HepG2 (cell line): Measurements from ENCODE around the gene TDP2. TPM values are rescaled to one million over a fixed set of nuclear protein-coding genes. Genes with fewer than 3 reads are reported as not detected.

Experiments used
- ATAC-seq: fragments of 200-7000 bp; cut with Tn5 transposase; 3 replicates; pipeline ENCODE4 v1.9.1; 2020; ENCODE audit warnings: mild to moderate bottlenecking, moderate library complexity
- BruUV-seq: library from RNA; stranded (reverse); fragments of 400-500 nt; replicated peaks from 2 replicates; lab custom pipeline; 2021; lab: Mats Ljungman, UMichigan
- CTCF ChIA-PET: fragments of 300-600 bp; formaldehyde crosslinking; extraction: SDS; loops from one replicate; lab custom pipeline; 2021; ENCODE audit warnings: low total read pairs, inconsistent platforms, low intra/inter-chr PET ratio; lab: Yijun Ruan, JAX
- POLR2A ChIA-PET: fragments of 350-600 bp; sonication (Branson Sonifier 250); formaldehyde crosslinking; loops from one replicate; lab custom pipeline; 2020; ENCODE audit warnings: antibody characterized with exemption, inconsistent platforms; lab: Yijun Ruan, JAX
- DNase-seq: peaks from one replicate; pipeline ENCODE4 v3.0.0-alpha.2; 2015; ENCODE audit warnings: low spot score
- FAIRE-seq: peaks from 3 replicates; lab custom pipeline; 2011; peaks lifted over from hg19 to GRCh38; lab: Jason Lieb, UNC
- H2AFZ ChIP-seq: one replicate; pipeline ENCODE4 v1.6.1; 2011; ENCODE audit warnings: low read length, inconsistent platforms
- H3K27ac ChIP-seq: fragments of 300-600 bp; 3 replicates; pipeline ENCODE4 v1.8.0; 2011; ENCODE audit warnings: mixed run types, mild to moderate bottlenecking, mixed read lengths, low read length, inconsistent platforms; ENCODE audit not compliant: insufficient read depth; ENCODE audit errors: extremely low read length
- H3K27me3 ChIP-seq, 2 experiments: fragments of 200-600 bp in 1 of 2; 2 replicates in 1 of 2; 3 replicates in 1 of 2; pipeline versions ENCODE4 v1.6.0 to v1.8.0; 2011; ENCODE audit warnings: low read length in 2 of 2, mild to moderate bottlenecking in 2 of 2, moderate library complexity in 2 of 2, inconsistent platforms in 1 of 2; ENCODE audit not compliant: insufficient read depth in 2 of 2, control insufficient read depth in 1 of 2
- H3K36me3 ChIP-seq, 2 experiments: fragments of 200-600 bp in 1 of 2; replicated peaks in 1 of 2; 2 replicates in 1 of 2; 3 replicates in 1 of 2; pipeline versions ENCODE4 v1.5.1 to v1.8.0; 2011; ENCODE audit warnings: low read length in 2 of 2, inconsistent platforms in 1 of 2; ENCODE audit not compliant: insufficient read depth in 2 of 2, control insufficient read depth in 1 of 2
- H3K4me1 ChIP-seq: 2 replicates; pipeline ENCODE4 v1.5.1; 2012; ENCODE audit warnings: low read length, inconsistent platforms; ENCODE audit not compliant: insufficient read depth
- H3K4me2 ChIP-seq: 2 replicates; pipeline ENCODE4 v1.6.0; 2011; ENCODE audit warnings: low read depth, low read length, inconsistent platforms
- H3K4me3 ChIP-seq, 3 experiments: fragments of 200-600 bp in 1 of 3; sonication (generic), shearing (Covaris generic) in 1 of 3; replicated peaks in 1 of 3; 2 replicates each; pipeline ENCODE4 v1.5.1; 2011 to 2016; ENCODE audit warnings: low read length in 3 of 3, inconsistent platforms in 2 of 3, low read depth in 2 of 3, mild to moderate bottlenecking in 2 of 3, control low read depth in 1 of 3, mixed read lengths in 1 of 3; ENCODE audit not compliant: insufficient read depth in 1 of 3
- H3K79me2 ChIP-seq: one replicate; pipeline ENCODE4 v1.6.1; 2011; ENCODE audit warnings: low read length, inconsistent platforms; ENCODE audit not compliant: insufficient read depth
- H3K9ac ChIP-seq: 2 replicates; pipeline ENCODE4 v1.6.0; 2011; ENCODE audit warnings: mild to moderate bottlenecking, low read depth, low read length, inconsistent platforms; ENCODE audit not compliant: insufficient read depth
- H3K9me3 ChIP-seq: 2 replicates; pipeline ENCODE4 v1.5.1; 2012; ENCODE audit warnings: mild to moderate bottlenecking, low read length
- H4K20me1 ChIP-seq: 2 replicates; pipeline ENCODE4 v1.6.0; 2011; ENCODE audit warnings: inconsistent platforms, mild to moderate bottlenecking, low read length, moderate library complexity; ENCODE audit not compliant: insufficient read depth
- DR1 ChIP-seq: sonication (generic); formaldehyde crosslinking; IDR thresholded peaks from 2 replicates; pipeline ENCODE4 v1.8.0; 2021; ENCODE audit warnings: mild to moderate bottlenecking, missing genetic modification reagents, inconsistent platforms
- FOXO4 ChIP-seq: sonication (generic); formaldehyde crosslinking; conservative IDR thresholded peaks from 2 replicates; pipeline ENCODE4 v1.8.1; 2023; ENCODE audit warnings: missing genetic modification reagents
- JARID2 ChIP-seq: sonication (generic); formaldehyde crosslinking; IDR thresholded peaks from 2 replicates; pipeline ENCODE4 v1.8.1; 2023; ENCODE audit warnings: missing genetic modification reagents, inconsistent platforms; ENCODE audit not compliant: insufficient replicate concordance
- KMT2B ChIP-seq: IDR thresholded peaks from 2 replicates; pipeline ENCODE4 v1.6.1; 2016; ENCODE audit warnings: missing genetic modification reagents, missing compliant biosample characterization
- ZNF276 ChIP-seq: sonication (generic); formaldehyde crosslinking; IDR thresholded peaks from 2 replicates; pipeline ENCODE4 v1.4.0; 2020; ENCODE audit warnings: mild to moderate bottlenecking, low read depth, missing genetic modification reagents
- WGBS: methylation state at CpG from one replicate; pipeline ENCODE4 v1.1.6; 2017; ENCODE audit warnings: low lambda C conversion rate; 5-methylcytosine and 5-hydroxymethylcytosine counted together
- in situ Hi-C: cut with HindIII; loops from 2 replicates; pipeline ENCODE4 v1.10.0; 2017; ENCODE audit warnings: low pct_unique_long_range_greater_than_20kb; ENCODE audit not compliant: extremely low pct_ligation_motif_present
- intact Hi-C: fragments of 100-400 bp; cut with micrococcal nuclease; formaldehyde crosslinking; loops from one replicate; pipeline ENCODE4 v1.10.0; 2022; ENCODE audit not compliant: unreplicated experiment
- polyA plus RNA-seq, 8 experiments: library from polyadenylated mRNA; depleted of rRNA in 3 of 8; stranded (reverse) in 7 of 8; unstranded in 1 of 8; fragments of >200 nt; fragmentation: Illumina TruSeq in 4 of 8; extraction: Trizol in 4 of 8; gene quantifications; 2 replicates each; pipeline versions ENCODE4 v1.2.1 to v1.2.3, GENCODE V29; 2011 to 2016; ENCODE audit warnings: low read depth in 4 of 8, missing spikeins in 1 of 8, mixed read lengths in 1 of 8; ENCODE audit not compliant: insufficient read depth in 1 of 8
- total RNA-seq, 5 experiments: library from RNA; depleted of rRNA; stranded (reverse); fragments of >200 nt; fragmentation: Illumina TruSeq; extraction: Trizol; gene quantifications; 2 replicates each; pipeline ENCODE4 v1.2.3, GENCODE V29; 2016; ENCODE audit warnings: low read depth in 1 of 5

Gene TDP2
- total and polyA plus RNA-seq, 2 of the 13 experiments (the other 11 are each of a cell fraction or from before 2014, with no cell fraction given): 30.5 to 42.6 TPM

GRCh38 chr6:24692848-24693592, 26.3 kb upstream of the TDP2 start:
- WGBS: 96% methylated on average over 2 of the region's 2 CpGs
- no peak overlapping the region for H3K9ac ChIP-seq
- H3K27ac ChIP-seq: no peak overlapping the region
- no peaks in the 10 kb centered on the region for H3K79me2 ChIP-seq
- no peaks in the 10 kb centered on the region for H3K36me3 ChIP-seq
- CTCF ChIA-PET: interaction anchor here (1.1 to 1.4 kb wide), 2 partner anchors 110 to 112 kb away, joined by 3 to 7 read pairs; no protein-coding TSS in a partner anchor
- H3K4me1 ChIP-seq: peaks cover 5% of the 10 kb centered on the region; the same call in 1 of the 2 replicates
- H3K4me3 ChIP-seq: no peak overlapping the region
- H3K27me3 ChIP-seq: no peaks in the 10 kb centered on the region
- no peaks in the 10 kb centered on the region for H3K9me3 ChIP-seq
- H2AFZ ChIP-seq: no peak overlapping the region
- DNase-seq (no peak), ATAC-seq (no peak; the same call in 2 of the 3 replicates), FAIRE-seq (no peak)
- POLR2A ChIA-PET: interaction anchor here (1.5 kb wide), 1 partner anchor 28 kb away, joined by 3 read pairs; no protein-coding TSS in a partner anchor
- intact Hi-C loops (loop anchor here (10.0 kb wide), 2 partner anchors 168 to 198 kb away; partner anchors contain the start of gene ALDH5A1), in situ Hi-C loops (loop anchor here (10.0 kb wide), 1 partner anchor 258 kb away; no protein-coding TSS in a partner anchor)
- 0 out of 2 replicates have a peak, but pooled peaks have one; percentile 89 for TF ChIP-seq FOXO4 (CRISPR knock-in tag)
- no peak for TF ChIP-seq KMT2B (CRISPR knock-in tag)
- TF ChIP-seq ZNF276: no peak
- no peak for TF ChIP-seq DR1 (CRISPR knock-in tag)
- TF ChIP-seq JARID2 (CRISPR knock-in tag): no peak
- no peak overlapping the region for H3K4me2 ChIP-seq
- no peaks in the 10 kb centered on the region for H4K20me1 ChIP-seq
- BruUV-seq: no TSS peak
